ENCODE data around the gene TUT4. TPM values are rescaled to one million over a fixed set of nuclear protein-coding genes. Genes with fewer than 3 reads are reported as not detected.

Gene TUT4, protein sequence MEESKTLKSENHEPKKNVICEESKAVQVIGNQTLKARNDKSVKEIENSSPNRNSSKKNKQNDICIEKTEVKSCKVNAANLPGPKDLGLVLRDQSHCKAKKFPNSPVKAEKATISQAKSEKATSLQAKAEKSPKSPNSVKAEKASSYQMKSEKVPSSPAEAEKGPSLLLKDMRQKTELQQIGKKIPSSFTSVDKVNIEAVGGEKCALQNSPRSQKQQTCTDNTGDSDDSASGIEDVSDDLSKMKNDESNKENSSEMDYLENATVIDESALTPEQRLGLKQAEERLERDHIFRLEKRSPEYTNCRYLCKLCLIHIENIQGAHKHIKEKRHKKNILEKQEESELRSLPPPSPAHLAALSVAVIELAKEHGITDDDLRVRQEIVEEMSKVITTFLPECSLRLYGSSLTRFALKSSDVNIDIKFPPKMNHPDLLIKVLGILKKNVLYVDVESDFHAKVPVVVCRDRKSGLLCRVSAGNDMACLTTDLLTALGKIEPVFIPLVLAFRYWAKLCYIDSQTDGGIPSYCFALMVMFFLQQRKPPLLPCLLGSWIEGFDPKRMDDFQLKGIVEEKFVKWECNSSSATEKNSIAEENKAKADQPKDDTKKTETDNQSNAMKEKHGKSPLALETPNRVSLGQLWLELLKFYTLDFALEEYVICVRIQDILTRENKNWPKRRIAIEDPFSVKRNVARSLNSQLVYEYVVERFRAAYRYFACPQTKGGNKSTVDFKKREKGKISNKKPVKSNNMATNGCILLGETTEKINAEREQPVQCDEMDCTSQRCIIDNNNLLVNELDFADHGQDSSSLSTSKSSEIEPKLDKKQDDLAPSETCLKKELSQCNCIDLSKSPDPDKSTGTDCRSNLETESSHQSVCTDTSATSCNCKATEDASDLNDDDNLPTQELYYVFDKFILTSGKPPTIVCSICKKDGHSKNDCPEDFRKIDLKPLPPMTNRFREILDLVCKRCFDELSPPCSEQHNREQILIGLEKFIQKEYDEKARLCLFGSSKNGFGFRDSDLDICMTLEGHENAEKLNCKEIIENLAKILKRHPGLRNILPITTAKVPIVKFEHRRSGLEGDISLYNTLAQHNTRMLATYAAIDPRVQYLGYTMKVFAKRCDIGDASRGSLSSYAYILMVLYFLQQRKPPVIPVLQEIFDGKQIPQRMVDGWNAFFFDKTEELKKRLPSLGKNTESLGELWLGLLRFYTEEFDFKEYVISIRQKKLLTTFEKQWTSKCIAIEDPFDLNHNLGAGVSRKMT (N-terminal part only)
- total RNA-seq: 17.6 and 18.6 TPM in 2 replicates

DNA sequence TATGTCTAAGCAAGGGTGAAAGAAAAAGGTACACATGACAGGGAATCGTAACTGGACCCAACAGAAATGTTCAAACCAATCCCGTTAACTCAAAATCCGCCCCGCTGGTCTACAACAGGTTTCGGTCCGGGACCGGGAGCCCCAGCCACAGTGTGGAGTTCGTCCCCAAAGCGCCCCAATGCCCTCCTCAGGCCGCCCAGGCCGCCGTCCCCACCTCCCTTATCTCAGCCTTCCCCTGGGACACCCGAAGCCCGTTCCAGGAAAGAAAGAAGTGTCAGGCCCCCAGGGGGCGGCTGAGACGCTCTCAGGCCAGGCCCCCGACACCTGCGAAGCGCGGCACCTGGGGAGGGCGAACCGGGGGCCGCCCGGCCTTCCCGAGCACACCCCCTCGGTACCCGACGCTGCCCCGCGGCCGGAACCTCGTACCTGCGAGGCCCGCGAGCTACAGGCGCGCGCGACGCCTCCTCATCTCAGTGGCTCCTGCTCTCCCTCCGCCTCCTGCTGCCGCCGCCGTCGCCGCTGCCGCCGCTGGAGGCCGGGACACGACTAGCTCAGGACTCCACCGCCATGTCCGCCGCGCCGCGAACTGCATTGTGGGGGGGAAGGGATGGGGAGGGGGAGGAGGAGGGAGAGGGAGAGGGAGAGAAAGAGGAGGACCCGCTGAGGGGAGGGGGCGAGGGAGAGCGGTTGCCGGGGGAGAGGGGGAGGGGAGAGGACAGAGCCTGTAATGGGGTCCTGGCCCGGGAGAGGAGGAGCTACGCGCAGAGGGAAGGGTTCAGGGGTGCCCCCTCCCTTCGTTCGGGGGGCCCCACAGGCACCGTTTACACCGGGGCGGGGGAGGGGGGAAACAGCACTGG is at the start of gene TUT4:
Gene TUT4, minus strand, starts transcription at position 588 of the 857 bp plus-strand sequence. CDS start 26,812 bp downstream, outside the sequence.
- TF ChIP-seq, protein P1, sequence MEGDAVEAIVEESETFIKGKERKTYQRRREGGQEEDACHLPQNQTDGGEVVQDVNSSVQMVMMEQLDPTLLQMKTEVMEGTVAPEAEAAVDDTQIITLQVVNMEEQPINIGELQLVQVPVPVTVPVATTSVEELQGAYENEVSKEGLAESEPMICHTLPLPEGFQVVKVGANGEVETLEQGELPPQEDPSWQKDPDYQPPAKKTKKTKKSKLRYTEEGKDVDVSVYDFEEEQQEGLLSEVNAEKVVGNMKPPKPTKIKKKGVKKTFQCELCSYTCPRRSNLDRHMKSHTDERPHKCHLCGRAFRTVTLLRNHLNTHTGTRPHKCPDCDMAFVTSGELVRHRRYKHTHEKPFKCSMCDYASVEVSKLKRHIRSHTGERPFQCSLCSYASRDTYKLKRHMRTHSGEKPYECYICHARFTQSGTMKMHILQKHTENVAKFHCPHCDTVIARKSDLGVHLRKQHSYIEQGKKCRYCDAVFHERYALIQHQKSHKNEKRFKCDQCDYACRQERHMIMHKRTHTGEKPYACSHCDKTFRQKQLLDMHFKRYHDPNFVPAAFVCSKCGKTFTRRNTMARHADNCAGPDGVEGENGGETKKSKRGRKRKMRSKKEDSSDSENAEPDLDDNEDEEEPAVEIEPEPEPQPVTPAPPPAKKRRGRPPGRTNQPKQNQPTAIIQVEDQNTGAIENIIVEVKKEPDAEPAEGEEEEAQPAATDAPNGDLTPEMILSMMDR (IDR thresholded peaks at IDR 0.05; ENCODE audit: insufficient read depth, low read length, severe bottlenecking): peak; percentile 18
- no peak for FAIRE-seq
- peak within 1 kb of the TSS; percentile 91 for H3K4me3 ChIP-seq (ENCODE audit: low read depth, low read length)
- peak; percentile 28 for DNase-seq (ENCODE audit: low read depth)
- no peaks in the 10 kb centered on the region for H3K36me3 ChIP-seq (ENCODE audit: control insufficient read depth, insufficient read depth, low read length)
- H3K27me3 ChIP-seq (ENCODE audit: control insufficient read depth, insufficient read depth, low read length): no peaks in the 10 kb centered on the region

- Histone ChIP-seq H3K36me3 (ENCODE audit: control insufficient read depth, insufficient read depth, low read length) (no peaks in the 10 kb centered on the region), H3K4me3 (ENCODE audit: low read depth, low read length) (peak within 1 kb of the TSS; percentile 42), H3K27me3 (ENCODE audit: control insufficient read depth, insufficient read depth, low read length) (no peaks in the 10 kb centered on the region)
- DNase-seq (ENCODE audit: low read depth) (no peak), FAIRE-seq (no peak)
- TF ChIP-seq, protein P1 (IDR thresholded peaks at IDR 0.05; ENCODE audit: insufficient read depth, low read length, severe bottlenecking): no peak
Measured at GRCh38 chr1:52601991-52602855, 49.3 kb upstream of the TUT4 start, which contains the start of gene GPX7. GPX7 (plus strand) TSS chr1:52602371; CDS start chr1:52602410, 39 bp downstream.

- Histone ChIP-seq H3K27me3 (ENCODE audit: control insufficient read depth, insufficient read depth, low read length) (no peaks in the 10 kb centered on the region), H3K36me3 (ENCODE audit: control insufficient read depth, insufficient read depth, low read length) (no peaks in the 10 kb centered on the region), H3K4me3 (ENCODE audit: low read depth, low read length) (no peak overlapping the region)
- no peak for FAIRE-seq
- DNase-seq (ENCODE audit: low read depth): no peak
- TF ChIP-seq, protein P1 (IDR thresholded peaks at IDR 0.05; ENCODE audit: insufficient read depth, low read length, severe bottlenecking): no peak
Measured at GRCh38 chr1:52601519-52601918, 48.6 kb upstream of the TUT4 start.

- Histone ChIP-seq H3K4me3 (ENCODE audit: low read depth, low read length) (no peak overlapping the region), H3K36me3 (ENCODE audit: control insufficient read depth, insufficient read depth, low read length) (no peaks in the 10 kb centered on the region), H3K27me3 (ENCODE audit: control insufficient read depth, insufficient read depth, low read length) (no peaks in the 10 kb centered on the region)
- TF ChIP-seq, protein P1 (IDR thresholded peaks at IDR 0.05; ENCODE audit: insufficient read depth, low read length, severe bottlenecking): no peak
- no peak for DNase-seq (ENCODE audit: low read depth)
- FAIRE-seq: no peak
Measured at GRCh38 chr1:52600533-52601179, 47.8 kb upstream of the TUT4 start.
